Neural progenitor cell (in vitro differentiated cells): ENCODE data around the gene IFNLR1.

ENCODE experiments used
- CTCF ChIP-seq: fragments of 200-600 bp; sonication (generic); IDR thresholded peaks from 2 replicates; pipeline ENCODE4 v1.5.1; 2017; ENCODE audit warnings: antibody characterized with exemption, mild to moderate bottlenecking
- EZH2phosphoT487 ChIP-seq: fragments of 200-600 bp; sonication (generic); IDR thresholded peaks from 2 replicates; pipeline ENCODE4 v1.6.1; 2017; ENCODE audit warnings: antibody characterized with exemption

- TF ChIP-seq CTCF (no peak), EZH2phosphoT487 (no peak)
Measured at GRCh38 chr1:24207709-24208108, 20.6 kb upstream of the IFNLR1 start.
